SH-SY5Y (cell line): ENCODE measurements around the gene TTLL9.

Experiments used
- GATA2 ChIP-seq: IDR thresholded peaks from 2 replicates; pipeline ENCODE4 v1.6.1; 2011; ENCODE audit warnings: mild to moderate bottlenecking, low read depth, low read length
- GATA3 ChIP-seq: IDR thresholded peaks from 2 replicates; pipeline ENCODE4 v1.6.1; 2011; ENCODE audit warnings: low read depth, mild to moderate bottlenecking, low read length, moderate library complexity

DNA sequence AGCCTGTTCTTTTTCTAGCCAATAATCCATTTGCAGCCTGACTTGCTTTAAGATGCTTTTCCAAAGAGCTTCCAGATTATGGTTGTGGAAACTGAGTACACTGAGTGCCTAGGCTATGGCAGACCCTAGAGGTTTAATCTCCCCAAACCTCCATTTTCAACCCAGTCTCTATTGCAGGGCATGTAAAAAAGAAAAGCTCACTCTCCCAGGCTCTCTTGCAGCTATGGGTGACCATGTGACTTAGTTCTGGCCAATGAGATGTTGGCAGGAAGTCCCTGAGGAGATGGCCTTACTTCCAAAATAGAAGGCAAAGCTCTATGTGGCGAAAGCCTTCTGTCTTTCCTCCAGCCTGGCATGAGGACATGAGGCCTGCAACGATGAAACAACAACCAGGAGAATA lies 77.6 kb downstream of the TTLL9 start:
- TF ChIP-seq GATA2 (no peak), GATA3 (no peak)
